Epithelial cell of esophagus (primary cell): ENCODE measurements around the gene MOCS1.

ENCODE experiments used
- DNase-seq: peaks from one replicate; pipeline ENCODE4 v3.0.0; 2010; ENCODE audit warnings: low read depth
- H3K4me3 ChIP-seq: 2 replicates; pipeline ENCODE4 v1.5.1; 2011; ENCODE audit warnings: mild to moderate bottlenecking, low read length, control low read depth
- CTCF ChIP-seq: IDR thresholded peaks from 2 replicates; pipeline ENCODE4 v1.5.1; 2011; ENCODE audit warnings: low read depth, mild to moderate bottlenecking, low read length, control low read depth, inconsistent platforms; ENCODE audit not compliant: insufficient read depth; ENCODE audit errors: missing control alignments

The MOCS1 gene

DNA sequence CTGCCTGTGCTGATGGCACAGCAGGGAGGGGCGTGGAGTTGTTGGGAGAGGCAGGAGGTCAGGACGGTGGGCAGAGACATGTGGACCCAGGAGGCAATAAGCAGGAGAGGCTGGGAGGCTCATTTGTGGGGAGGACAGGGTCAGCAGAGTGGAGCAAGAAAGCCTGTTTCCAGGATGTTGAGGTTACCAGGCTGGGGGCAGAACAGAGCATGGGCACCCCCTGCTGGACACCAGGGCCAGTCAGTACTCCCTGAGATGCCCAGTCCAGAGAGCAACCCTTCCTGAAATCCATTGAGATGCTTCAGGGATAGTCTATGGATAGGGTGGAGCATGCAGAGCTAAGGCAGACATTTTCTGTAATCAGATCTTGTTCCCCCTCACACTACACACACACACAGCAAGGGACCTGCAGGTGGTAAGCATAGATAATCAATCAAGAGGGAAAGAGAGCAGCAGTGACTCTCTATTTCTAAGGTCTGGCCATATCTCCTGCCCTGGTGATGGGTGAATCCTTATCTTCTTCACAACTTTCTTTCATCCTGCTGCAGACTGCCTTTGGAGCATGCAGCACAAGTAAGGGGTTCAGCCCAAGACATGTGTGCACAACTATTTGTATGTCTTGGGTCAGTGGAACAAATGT, 41.7 kb downstream of the MOCS1 start:
- no peak overlapping the region for H3K4me3 ChIP-seq
- peak; percentile 17 for DNase-seq
- TF ChIP-seq CTCF = peak; percentile 32

DNA sequence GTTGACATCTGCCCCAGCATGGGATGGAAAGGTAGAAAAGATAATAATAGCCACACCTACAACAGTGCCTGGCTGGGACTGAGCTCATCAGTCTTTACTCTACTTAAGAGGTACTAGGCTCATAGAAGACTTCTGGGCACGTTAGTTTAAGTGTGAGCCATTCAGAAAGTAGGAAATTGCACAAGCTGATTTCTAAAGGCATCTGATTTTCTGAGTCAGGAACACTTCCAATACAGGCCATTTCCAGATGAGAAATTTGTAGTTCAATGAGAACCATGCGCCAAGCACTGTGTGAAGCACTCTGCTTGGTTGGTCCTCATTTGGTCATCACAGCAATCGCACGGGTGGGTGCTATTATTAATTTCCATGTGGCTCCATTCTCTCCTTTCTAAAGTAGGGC, 42.3 kb downstream of the MOCS1 start:
- DNase-seq = no peak
- H3K4me3 ChIP-seq = no peak overlapping the region
- no peak for TF ChIP-seq CTCF

DNA sequence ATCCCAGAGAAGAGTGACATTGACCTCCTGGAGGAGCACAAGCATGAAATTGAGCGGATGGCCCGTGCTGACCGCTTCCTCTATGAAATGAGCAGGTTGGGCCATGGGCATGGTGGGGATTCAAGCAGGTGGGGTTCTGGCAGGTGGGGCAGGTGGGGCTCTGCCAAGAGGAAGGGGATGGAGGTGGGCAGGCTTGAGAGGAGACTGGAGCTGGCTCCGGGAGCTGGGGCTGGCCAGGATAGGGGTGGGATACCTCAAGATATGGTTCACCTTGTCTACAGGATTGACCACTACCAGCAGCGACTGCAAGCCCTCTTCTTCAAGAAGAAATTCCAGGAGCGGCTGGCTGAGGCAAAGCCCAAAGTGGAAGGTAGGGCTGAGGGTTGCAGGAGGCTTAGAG, 42.9 kb downstream of the MOCS1 start:
- no peak overlapping the region for H3K4me3 ChIP-seq
- no peak for TF ChIP-seq CTCF
- DNase-seq = no peak

- no peak overlapping the region for H3K4me3 ChIP-seq
- no peak for DNase-seq
- no peak for TF ChIP-seq CTCF
Observed at GRCh38 chr6:39889229-39889628, 45.0 kb downstream of the MOCS1 start.

- TF ChIP-seq CTCF = no peak
- H3K4me3 ChIP-seq = no peak overlapping the region
- DNase-seq = no peak
Observed at GRCh38 chr6:39887692-39888450, 46.4 kb downstream of the MOCS1 start.

DNA sequence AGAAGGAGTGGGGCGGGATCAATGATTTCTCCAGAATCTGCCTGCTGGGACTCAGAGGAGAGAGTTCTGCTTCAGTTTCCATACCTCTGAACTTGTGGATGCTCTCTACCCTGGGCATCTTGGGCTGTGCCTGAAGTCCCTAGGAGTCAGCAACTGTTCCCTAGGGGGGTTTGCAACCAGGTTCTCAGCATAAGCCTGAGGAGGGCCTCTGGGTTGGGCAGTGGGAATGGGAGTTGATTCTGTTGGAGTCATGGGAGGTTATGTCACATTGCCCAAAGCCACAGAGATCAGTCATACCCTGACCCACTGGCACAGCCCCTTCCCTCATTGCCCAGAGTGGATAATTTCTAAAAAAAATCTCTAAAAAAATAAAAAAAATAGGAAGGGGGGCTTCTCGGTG, 47.4 kb downstream of the MOCS1 start:
- DNase-seq = no peak
- no peak for TF ChIP-seq CTCF
- H3K4me3 ChIP-seq = no peak overlapping the region

- no peak overlapping the region for H3K4me3 ChIP-seq
- no peak for TF ChIP-seq CTCF
- DNase-seq = no peak
Observed at GRCh38 chr6:39885691-39886090, 48.6 kb downstream of the MOCS1 start.
